Measurements from ENCODE around the gene PARN. TPM values are rescaled to one million over a fixed set of nuclear protein-coding genes. Genes with fewer than 3 reads are reported as not detected.
A peak's percentile ranks its signal among the peaks of the same experiment; 100 is the strongest.

The PARN gene
- polyA plus RNA-seq, 2 of the 4 experiments (the other 2 are of a cell fraction) = 40.0 to 58.6 TPM

GRCh38 chr16:14462811-14463210 lies 167.2 kb downstream of the PARN start (continued):
- TF ChIP-seq POLR2A (IDR thresholded peaks at IDR 0.05; ENCODE audit: low read length) = no peak
- TF ChIP-seq E2F6 (IDR thresholded peaks at IDR 0.05; ENCODE audit: borderline replicate concordance, low read depth) = no peak
- no peak for TF ChIP-seq HMGXB4 (CRISPR knock-in tag; IDR thresholded peaks at IDR 0.05; ENCODE audit: borderline replicate concordance)

- H3K4me1 ChIP-seq = peaks cover 20% of the 10 kb centered on the region
- 0 out of 6 replicates have a peak overlapping the region, but pooled peaks of 1 of the 2 experiments have one; percentile 1 for H3K27ac ChIP-seq
- no peak for ATAC-seq
- peaks cover 31% of the 10 kb centered on the region for H3K9me3 ChIP-seq
- TF ChIP-seq ESRRA (IDR thresholded peaks at IDR 0.05; ENCODE audit: borderline replicate concordance, low read length) = no peak
- no peak for TF ChIP-seq PBX3 (IDR thresholded peaks at IDR 0.05)
- no peak for TF ChIP-seq HOXB13 (CRISPR knock-in tag; IDR thresholded peaks at IDR 0.05; ENCODE audit: low read depth)
- no peak for TF ChIP-seq JUN (IDR thresholded peaks at IDR 0.05)
- TF ChIP-seq RCOR1 (IDR thresholded peaks at IDR 0.05; ENCODE audit: low read depth, low read length) = no peak
- TF ChIP-seq ATOH8 (CRISPR knock-in tag; IDR thresholded peaks at IDR 0.05; ENCODE audit: low read depth) = no peak
- no peak for TF ChIP-seq PHF8 (IDR thresholded peaks at IDR 0.05; ENCODE audit: borderline replicate concordance, low read depth)
- no peak for TF ChIP-seq MYC (IDR thresholded peaks at IDR 0.05; ENCODE audit: borderline replicate concordance, low read length)
- TF ChIP-seq FOXS1 (CRISPR knock-in tag; IDR thresholded peaks at IDR 0.05) = no peak
- TF ChIP-seq POLR2AphosphoS2 (conservative IDR thresholded peaks at IDR 0.05; ENCODE audit: low read length) = no peak
- TF ChIP-seq NR3C1 (IDR thresholded peaks at IDR 0.05) = no peak
- no peak overlapping the region for H3K4me3 ChIP-seq
- ChIA-PET CTCF (interaction anchor here (1.0 to 1.4 kb wide), 2 partner anchors 10 to 67 kb away, joined by 3 to 5 read pairs; no protein-coding TSS in a partner anchor), POLR2A (no interaction called here)
- DNase-seq (ENCODE audit: low read depth in 1 of 2, low spot score in 1 of 2) = no peak
- no peak for FAIRE-seq
- 88% methylated on average over 1 of the region's 1 CpG for WGBS (ENCODE audit: missing lambda C conversion rate)
- H3K4me2 ChIP-seq = no peak overlapping the region
Measured at GRCh38 chr16:14460726-14461125, 169.3 kb downstream of the PARN start.

- WGBS (ENCODE audit: missing lambda C conversion rate) = 94% methylated on average over 7 of the region's 7 CpGs
- no peak overlapping the region for H3K4me3 ChIP-seq
- TF ChIP-seq RARB (CRISPR knock-in tag; IDR thresholded peaks at IDR 0.05) (no peak), CEBPB (IDR thresholded peaks at IDR 0.05) (no peak), HMGXB4 (CRISPR knock-in tag; IDR thresholded peaks at IDR 0.05; ENCODE audit: borderline replicate concordance) (no peak), E2F6 (IDR thresholded peaks at IDR 0.05; ENCODE audit: borderline replicate concordance, low read depth) (no peak), POLR2AphosphoS2 (conservative IDR thresholded peaks at IDR 0.05; ENCODE audit: low read length) (no peak), PBX3 (IDR thresholded peaks at IDR 0.05) (no peak), BHLHE40 (IDR thresholded peaks at IDR 0.05; ENCODE audit: low read depth, low read length) (no peak), NR3C1 (IDR thresholded peaks at IDR 0.05) (no peak)
- ATAC-seq (no peak), DNase-seq (ENCODE audit: low read depth in 1 of 2, low spot score in 1 of 2) (no peak), FAIRE-seq (no peak)
- ChIA-PET CTCF (interaction anchor here (1.1 to 1.2 kb wide), 2 partner anchors 27 to 70 kb away, joined by 4 to 5 read pairs; no protein-coding TSS in a partner anchor), POLR2A (no interaction called here)
- H3K4me1 ChIP-seq = peaks cover 41% of the 10 kb centered on the region
- H3K9me3 ChIP-seq = peaks cover 14% of the 10 kb centered on the region
- H3K27ac ChIP-seq = peak overlapping the region in 1 of 2 experiments; percentile 62; a peak in 3 of 6 replicates
- no peak overlapping the region for H3K4me2 ChIP-seq
Measured at GRCh38 chr16:14458576-14458975, 171.5 kb downstream of the PARN start.
